ENCODE results near the gene TANC2.

- TF ChIP-seq CTCF (tag by site-specific recombination; IDR thresholded peaks at IDR 0.05) (no peak), ZNF211 (tag by site-specific recombination; IDR thresholded peaks at IDR 0.05; ENCODE audit: low read depth) (no peak), PRDM1 (tag by site-specific recombination; IDR thresholded peaks at IDR 0.05) (no peak), ZFP3 (tag by site-specific recombination; IDR thresholded peaks at IDR 0.05; ENCODE audit: low read depth) (no peak), ZNF121 (tag by site-specific recombination; IDR thresholded peaks at IDR 0.05) (no peak), GLIS1 (tag by site-specific recombination; IDR thresholded peaks at IDR 0.05) (no peak), ZNF658 (tag by site-specific recombination; IDR thresholded peaks at IDR 0.05) (no peak), ZEB2 (tag by site-specific recombination; IDR thresholded peaks at IDR 0.05) (no peak; the same call in 1 of the 2 replicates), ZNF670 (tag by site-specific recombination; IDR thresholded peaks at IDR 0.05; ENCODE audit: low read depth) (no peak), PBX3 (CRISPR knock-in tag; IDR thresholded peaks at IDR 0.05) (no peak)
Measured at GRCh38 chr17:62967205-62967529, 1.1 kb downstream of the TANC2 start.
